HG02884 (cell line): ENCODE results near the gene EMC1.
"Not testable (repeated sequence)": the region's sequence is repeated elsewhere in the genome, so short reads cannot be mapped to it uniquely, and the experiment has no call there.

Experiments used
- ATAC-seq: cut with Tn5 transposase; IDR thresholded peaks from one replicate; pipeline ENCODE4 v1.9.1; 2021; ENCODE audit warnings: mild to moderate bottlenecking, moderate library complexity; ENCODE audit not compliant: unreplicated experiment

The EMC1 gene

DNA sequence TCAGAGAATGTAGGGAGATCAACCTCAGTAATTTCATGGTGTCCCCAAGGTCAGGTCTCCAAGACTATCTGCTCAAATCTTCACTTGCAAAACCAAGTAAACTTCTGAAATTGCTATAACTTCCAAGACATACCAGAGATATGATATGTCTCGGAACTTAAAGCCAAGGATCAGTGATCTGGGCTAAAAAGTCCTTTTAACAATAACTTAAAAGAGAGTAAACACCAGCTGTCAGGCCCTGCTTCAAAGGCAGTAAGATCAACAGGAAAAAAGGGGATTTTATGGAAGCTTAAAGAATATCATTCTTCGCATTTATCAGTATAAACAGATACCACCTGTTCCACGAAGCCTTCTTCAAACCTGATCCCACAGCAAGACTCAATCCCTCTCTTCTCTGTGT lies 55.0 kb downstream of the EMC1 start:
- no peak for ATAC-seq

- no peak for ATAC-seq
Observed at GRCh38 chr1:19193004-19193403, 58.3 kb downstream of the EMC1 start.

GRCh38 chr1:19191811-19192210 lies 59.5 kb downstream of the EMC1 start:
- ATAC-seq: no peak

GRCh38 chr1:19190468-19190867 lies 60.9 kb downstream of the EMC1 start:
- ATAC-seq: no peak

DNA sequence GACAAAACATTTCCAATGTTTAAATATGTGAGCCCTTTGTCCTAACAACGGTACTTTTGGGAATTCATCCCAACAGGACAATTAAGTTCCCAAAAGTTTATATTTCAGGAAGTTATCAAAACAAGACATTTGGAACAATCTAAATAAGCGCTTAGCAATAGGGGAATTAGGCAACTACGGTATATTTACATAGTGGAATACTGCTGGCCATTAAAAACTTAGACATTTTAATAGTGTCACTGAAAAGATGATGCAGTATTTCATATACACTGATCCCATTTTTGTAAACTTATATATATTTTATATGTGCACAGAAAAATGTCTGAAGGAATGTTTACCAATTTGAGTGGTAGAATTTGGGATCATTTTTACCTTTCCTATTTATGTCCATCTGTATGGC lies 62.1 kb downstream of the EMC1 start:
- no peak for ATAC-seq

DNA sequence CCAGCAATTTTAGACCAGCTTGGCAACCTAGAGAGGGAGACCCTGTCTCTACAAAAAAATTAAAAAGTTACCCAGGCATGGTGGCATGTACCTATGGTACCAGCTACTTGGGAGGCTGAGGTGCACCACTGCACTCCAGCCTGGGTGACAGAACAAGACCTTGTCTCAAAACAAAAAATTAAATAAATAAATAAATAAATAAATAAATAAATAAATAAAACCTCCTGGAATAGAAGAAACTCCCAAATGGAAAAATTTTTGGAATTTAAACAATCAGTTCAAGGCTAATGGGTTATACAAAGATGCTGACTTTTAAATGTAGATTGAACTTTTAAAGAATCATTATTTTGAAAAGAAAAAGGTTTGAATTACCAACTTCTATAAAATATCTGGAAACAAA lies 63.5 kb downstream of the EMC1 start:
- no peak for ATAC-seq

- ATAC-seq: no peak
Observed at GRCh38 chr1:19186001-19186400, 65.3 kb downstream of the EMC1 start.

GRCh38 chr1:19182223-19182622 lies 69.1 kb downstream of the EMC1 start:
- no peak for ATAC-seq

- not testable (repeated sequence) for ATAC-seq
Observed at GRCh38 chr1:19180265-19180657, 71.1 kb downstream of the EMC1 start.

GRCh38 chr1:19179597-19180264 lies 71.6 kb downstream of the EMC1 start:
- ATAC-seq: no peak

DNA sequence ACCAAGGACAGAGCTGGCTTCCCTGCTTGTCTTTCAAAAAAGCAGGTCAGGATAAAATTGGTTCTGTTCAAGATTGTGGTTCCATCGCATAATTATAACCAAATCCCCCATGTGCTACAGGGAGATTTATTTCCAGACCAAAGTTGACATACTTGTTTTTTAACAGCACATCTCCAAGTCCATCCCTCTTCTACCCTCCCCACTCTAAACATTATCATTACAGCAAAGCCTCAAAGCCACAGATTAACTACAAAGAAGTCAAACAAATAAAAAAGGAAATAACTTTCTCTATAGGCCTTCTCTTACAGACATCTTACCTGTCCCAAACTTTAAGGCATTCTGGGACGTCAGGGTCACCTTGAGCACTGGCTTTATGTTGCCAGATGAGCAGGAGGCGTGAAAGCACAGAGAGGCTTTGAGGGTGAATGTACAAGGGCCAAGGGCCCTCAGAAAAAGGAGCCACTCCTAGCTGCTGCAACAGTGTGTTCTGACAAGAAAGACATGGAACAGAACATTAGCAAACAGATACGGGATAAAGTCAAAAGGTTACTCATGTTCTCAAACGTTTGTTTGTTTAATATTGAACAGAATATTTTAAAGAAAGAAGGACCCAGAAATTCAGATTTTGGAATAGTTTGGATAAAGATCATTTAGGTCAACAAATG lies 72.5 kb downstream of the EMC1 start:
- no peak for ATAC-seq

- no peak for ATAC-seq
Observed at GRCh38 chr1:19177811-19178210, 73.5 kb downstream of the EMC1 start.

- no peak for ATAC-seq
Observed at GRCh38 chr1:19169642-19170041, 81.7 kb downstream of the EMC1 start.

DNA sequence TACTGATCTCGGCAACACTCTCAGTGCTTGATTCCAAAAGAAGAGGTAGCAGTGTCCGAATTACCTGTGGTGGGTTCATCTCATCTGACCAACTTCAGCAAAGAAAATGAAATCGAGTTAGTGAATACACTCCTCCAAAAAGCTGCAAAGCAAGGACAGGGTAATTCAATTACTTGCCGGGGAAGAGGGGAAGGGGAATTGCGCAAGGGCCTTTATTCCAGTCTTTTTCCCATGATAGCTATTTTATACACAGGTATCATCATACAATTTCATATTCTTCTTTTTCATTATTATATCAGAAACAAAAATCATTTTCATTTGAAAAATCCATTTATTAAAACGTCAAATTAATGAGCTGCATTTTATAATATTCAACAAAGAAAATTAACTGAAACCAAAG lies 84.2 kb downstream of the EMC1 start:
- no peak for ATAC-seq

DNA sequence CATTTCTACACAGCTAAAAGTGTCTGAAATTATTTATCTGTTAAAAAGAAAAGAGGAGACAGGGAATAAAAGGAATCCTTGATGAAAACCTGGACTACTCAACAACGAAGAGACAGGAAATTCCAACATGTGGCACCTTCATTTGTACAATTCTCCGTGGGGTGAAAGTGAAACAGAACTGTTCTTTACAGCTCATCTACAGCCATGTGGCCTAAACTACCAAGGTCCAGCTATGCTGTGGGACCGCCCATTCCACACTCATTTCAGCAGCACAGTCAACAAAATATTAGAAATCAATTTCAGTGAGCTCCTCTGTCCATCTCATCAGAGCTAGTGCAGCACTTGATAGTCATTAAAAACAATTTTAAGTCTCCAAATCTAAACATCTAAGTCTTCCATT lies 85.3 kb downstream of the EMC1 start:
- ATAC-seq: no peak
